ENCODE results near the gene NCOA6.

The NCOA6 gene

DNA sequence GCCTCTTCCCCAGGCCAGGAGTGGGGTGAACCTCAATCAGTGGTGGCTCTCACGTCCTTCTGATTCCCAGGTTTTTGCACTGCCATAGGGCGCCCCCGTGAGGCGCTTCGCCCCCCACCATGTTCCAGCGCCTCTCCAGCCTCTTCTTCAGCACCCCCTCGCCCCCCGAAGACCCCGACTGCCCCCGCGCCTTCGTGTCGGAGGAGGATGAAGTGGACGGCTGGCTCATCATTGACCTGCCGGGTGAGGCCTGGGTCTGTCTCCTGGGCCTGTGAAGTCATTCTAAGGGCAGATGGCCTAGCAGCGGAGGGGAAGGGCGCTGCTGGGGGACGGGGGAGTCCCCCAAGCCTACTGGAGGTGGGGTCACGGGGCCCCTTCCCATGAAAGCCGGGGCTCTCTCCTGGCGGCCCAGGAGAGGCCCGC is 116.8 kb downstream of the NCOA6 start:
- H2AFZ ChIP-seq (ENCODE audit: low read length): peak overlapping the region; percentile 98
- H3K9ac ChIP-seq (ENCODE audit: low read length): peak overlapping the region; percentile 77; the same call in 1 of the 2 replicates
- TF ChIP-seq, protein P1, sequence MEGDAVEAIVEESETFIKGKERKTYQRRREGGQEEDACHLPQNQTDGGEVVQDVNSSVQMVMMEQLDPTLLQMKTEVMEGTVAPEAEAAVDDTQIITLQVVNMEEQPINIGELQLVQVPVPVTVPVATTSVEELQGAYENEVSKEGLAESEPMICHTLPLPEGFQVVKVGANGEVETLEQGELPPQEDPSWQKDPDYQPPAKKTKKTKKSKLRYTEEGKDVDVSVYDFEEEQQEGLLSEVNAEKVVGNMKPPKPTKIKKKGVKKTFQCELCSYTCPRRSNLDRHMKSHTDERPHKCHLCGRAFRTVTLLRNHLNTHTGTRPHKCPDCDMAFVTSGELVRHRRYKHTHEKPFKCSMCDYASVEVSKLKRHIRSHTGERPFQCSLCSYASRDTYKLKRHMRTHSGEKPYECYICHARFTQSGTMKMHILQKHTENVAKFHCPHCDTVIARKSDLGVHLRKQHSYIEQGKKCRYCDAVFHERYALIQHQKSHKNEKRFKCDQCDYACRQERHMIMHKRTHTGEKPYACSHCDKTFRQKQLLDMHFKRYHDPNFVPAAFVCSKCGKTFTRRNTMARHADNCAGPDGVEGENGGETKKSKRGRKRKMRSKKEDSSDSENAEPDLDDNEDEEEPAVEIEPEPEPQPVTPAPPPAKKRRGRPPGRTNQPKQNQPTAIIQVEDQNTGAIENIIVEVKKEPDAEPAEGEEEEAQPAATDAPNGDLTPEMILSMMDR (IDR thresholded peaks at IDR 0.05; ENCODE audit: low read length): peak; percentile 53
- no peak for TF ChIP-seq EZH2phosphoT487 (IDR thresholded peaks at IDR 0.05; ENCODE audit: low read length)
- no peaks in the 10 kb centered on the region for H3K9me2 ChIP-seq (replicated peaks; ENCODE audit: insufficient read depth, low read length)
- peaks cover 10% of the 10 kb centered on the region; the same call in 1 of the 2 replicates for H3K4me1 ChIP-seq (ENCODE audit: low read length)
- no peaks in the 10 kb centered on the region for H3K9me3 ChIP-seq (replicated peaks; ENCODE audit: insufficient read depth, low read length)
- no peaks in the 10 kb centered on the region for H4K20me1 ChIP-seq (ENCODE audit: insufficient read depth, low read length)
- DNase-seq: peak; percentile 40
- no peaks in the 10 kb centered on the region for H3K27me3 ChIP-seq (replicated peaks; ENCODE audit: insufficient read depth, low read length)
- H3K79me2 ChIP-seq (ENCODE audit: low read length): no peaks in the 10 kb centered on the region; the same call in 1 of the 2 replicates
- peaks cover 15% of the 10 kb centered on the region; the same call in 1 of the 2 replicates for H3F3A ChIP-seq (ENCODE audit: insufficient read depth, low read length)
- peak overlapping the region; percentile 40; the same call in 1 of the 2 replicates for H3K27ac ChIP-seq (ENCODE audit: low read length)
- peak overlapping the region; percentile 88 for H3K4me3 ChIP-seq (ENCODE audit: low read length)
- H3K4me2 ChIP-seq (ENCODE audit: low read depth, low read length): peak overlapping the region; percentile 97
- H3K36me3 ChIP-seq (replicated peaks; ENCODE audit: insufficient read depth, low read length): no peaks in the 10 kb centered on the region

DNA sequence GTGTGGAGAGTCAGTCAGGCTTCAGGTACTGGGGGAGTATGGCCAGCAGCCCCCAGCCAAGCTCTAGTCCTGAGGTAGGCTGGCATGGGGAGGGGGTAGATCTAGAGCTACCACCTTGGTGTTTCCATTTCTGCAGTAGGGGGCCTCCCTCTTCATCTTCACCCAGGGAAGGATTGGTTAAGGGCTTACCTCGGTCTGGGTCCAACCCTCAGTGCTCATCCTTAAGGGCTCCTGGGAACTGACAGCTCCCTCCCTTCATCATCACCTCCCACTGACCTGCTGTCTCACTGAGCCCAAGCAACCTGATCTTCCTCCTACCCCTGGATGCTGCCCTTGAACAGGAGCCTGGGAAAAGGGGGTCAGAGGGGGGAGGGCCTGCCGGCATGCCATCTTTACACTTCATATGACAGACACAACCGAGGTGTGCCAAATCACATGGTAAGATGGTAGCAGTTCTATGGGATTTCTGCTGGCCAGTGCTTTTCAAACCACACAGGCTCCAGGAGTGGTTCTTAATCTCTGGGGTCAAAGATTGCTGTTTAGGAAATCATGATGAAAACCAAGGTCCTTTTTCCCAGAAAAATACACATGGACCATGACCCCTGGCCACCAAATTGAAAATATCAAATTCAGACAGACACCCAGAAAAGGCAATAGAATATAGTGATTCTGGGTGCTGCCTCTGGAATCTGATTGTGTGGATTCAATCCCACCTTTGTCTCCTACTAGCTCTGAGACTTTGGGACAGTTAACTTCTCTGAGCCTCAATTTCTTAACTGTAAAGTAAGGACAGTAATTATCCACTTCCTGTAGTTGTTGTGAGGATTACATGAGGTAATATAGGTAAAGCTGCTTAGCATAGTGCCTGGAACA is 118.3 kb downstream of the NCOA6 start:
- Histone ChIP-seq H3K9me3 (replicated peaks; ENCODE audit: insufficient read depth, low read length) (no peaks in the 10 kb centered on the region), H3K9ac (ENCODE audit: low read length) (no peak overlapping the region), H3K79me2 (ENCODE audit: low read length) (no peaks in the 10 kb centered on the region; the same call in 1 of the 2 replicates), H3K4me3 (ENCODE audit: low read length) (no peak overlapping the region), H3K36me3 (replicated peaks; ENCODE audit: insufficient read depth, low read length) (no peaks in the 10 kb centered on the region), H3K4me1 (ENCODE audit: low read length) (peaks cover 10% of the 10 kb centered on the region; the same call in 1 of the 2 replicates), H3K27ac (ENCODE audit: low read length) (no peak overlapping the region), H3F3A (ENCODE audit: insufficient read depth, low read length) (peaks cover 16% of the 10 kb centered on the region; the same call in 1 of the 2 replicates), H3K4me2 (ENCODE audit: low read depth, low read length) (no peak overlapping the region), H3K9me2 (replicated peaks; ENCODE audit: insufficient read depth, low read length) (no peaks in the 10 kb centered on the region), H3K27me3 (replicated peaks; ENCODE audit: insufficient read depth, low read length) (no peaks in the 10 kb centered on the region), H2AFZ (ENCODE audit: low read length) (no peak overlapping the region), H4K20me1 (ENCODE audit: insufficient read depth, low read length) (no peaks in the 10 kb centered on the region)
- TF ChIP-seq, protein P1 (IDR thresholded peaks at IDR 0.05; ENCODE audit: low read length): no peak
- no peak for TF ChIP-seq EZH2phosphoT487 (IDR thresholded peaks at IDR 0.05; ENCODE audit: low read length)
- no peak for TF ChIP-seq EZH2 (optimal IDR thresholded peaks at IDR 0.05; ENCODE audit: low read depth, low read length)
- DNase-seq: no peak

DNA sequence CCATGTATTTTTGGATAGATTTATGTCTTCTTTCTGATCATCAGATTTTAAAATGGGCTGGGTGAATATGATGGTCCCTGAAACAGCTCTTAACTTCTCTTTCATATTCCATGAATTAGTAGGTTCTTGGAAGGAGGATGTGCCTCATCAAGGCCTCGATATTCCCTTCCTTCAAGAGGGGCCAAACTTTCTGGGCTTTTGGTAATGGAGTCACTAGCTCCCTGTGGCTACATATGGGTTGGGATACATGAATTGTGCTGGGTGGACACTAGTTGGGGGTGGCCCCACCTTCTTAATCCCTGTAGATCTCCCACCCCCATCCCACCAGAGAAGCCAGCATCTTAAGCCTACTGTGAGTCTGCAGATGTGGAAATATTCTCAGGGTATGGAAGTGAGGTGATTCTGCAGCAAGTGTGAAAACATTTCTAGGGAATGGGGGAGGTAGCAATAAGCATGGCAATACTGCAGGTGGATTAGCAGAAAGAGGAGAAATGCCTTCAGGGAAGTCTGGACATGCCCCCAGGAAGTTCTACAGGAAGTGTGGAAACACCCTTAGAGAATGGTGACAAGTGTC is 119.1 kb downstream of the NCOA6 start:
- no peak overlapping the region for H3K9ac ChIP-seq (ENCODE audit: low read length)
- no peaks in the 10 kb centered on the region for H3K36me3 ChIP-seq (replicated peaks; ENCODE audit: insufficient read depth, low read length)
- H3K27ac ChIP-seq (ENCODE audit: low read length): no peak overlapping the region
- peaks cover 16% of the 10 kb centered on the region; the same call in 1 of the 2 replicates for H3F3A ChIP-seq (ENCODE audit: insufficient read depth, low read length)
- no peaks in the 10 kb centered on the region for H3K27me3 ChIP-seq (replicated peaks; ENCODE audit: insufficient read depth, low read length)
- no peaks in the 10 kb centered on the region for H4K20me1 ChIP-seq (ENCODE audit: insufficient read depth, low read length)
- H3K4me2 ChIP-seq (ENCODE audit: low read depth, low read length): no peak overlapping the region
- no peak for TF ChIP-seq EZH2 (optimal IDR thresholded peaks at IDR 0.05; ENCODE audit: low read depth, low read length)
- TF ChIP-seq EZH2phosphoT487 (IDR thresholded peaks at IDR 0.05; ENCODE audit: low read length): no peak
- TF ChIP-seq, protein P1 (IDR thresholded peaks at IDR 0.05; ENCODE audit: low read length): no peak
- H3K4me1 ChIP-seq (ENCODE audit: low read length): peaks cover 10% of the 10 kb centered on the region; the same call in 1 of the 2 replicates
- H3K9me2 ChIP-seq (replicated peaks; ENCODE audit: insufficient read depth, low read length): no peaks in the 10 kb centered on the region
- no peak overlapping the region for H3K4me3 ChIP-seq (ENCODE audit: low read length)
- H2AFZ ChIP-seq (ENCODE audit: low read length): no peak overlapping the region
- no peaks in the 10 kb centered on the region; the same call in 1 of the 2 replicates for H3K79me2 ChIP-seq (ENCODE audit: low read length)
- no peaks in the 10 kb centered on the region for H3K9me3 ChIP-seq (replicated peaks; ENCODE audit: insufficient read depth, low read length)
- DNase-seq: no peak

Measured in MM.1S (cell line).